ENCODE data around the gene MRAP2. TPM values are rescaled to one million over a fixed set of nuclear protein-coding genes. Genes with fewer than 3 reads are reported as not detected.
"Not testable (repeated sequence)": the region's sequence is repeated elsewhere in the genome, so short reads cannot be mapped to it uniquely, and the experiment has no call there.

The MRAP2 gene
- polyA plus RNA-seq, 4 donors, result 3.5 to 17.7 (median 4.8) TPM

- no peak for DNase-seq (ENCODE audit: low read depth in 4 of 4, low spot score in 3 of 4)
Observed at GRCh38 chr6:84118191-84118590, 84.6 kb downstream of the MRAP2 start.

- no peak for DNase-seq (ENCODE audit: low read depth in 4 of 4, low spot score in 3 of 4)
Observed at GRCh38 chr6:84119277-84119676, 85.7 kb downstream of the MRAP2 start.

GRCh38 chr6:84123186-84123585 is 89.6 kb downstream of the MRAP2 start:
- DNase-seq (ENCODE audit: low read depth in 4 of 4, low spot score in 3 of 4), result no peak

- DNase-seq (ENCODE audit: low read depth in 4 of 4, low spot score in 3 of 4), result not testable (repeated sequence)
Observed at GRCh38 chr6:84129588-84129987, 96.0 kb downstream of the MRAP2 start.

- not testable (repeated sequence) for DNase-seq (ENCODE audit: low read depth in 4 of 4, low spot score in 3 of 4)
Observed at GRCh38 chr6:84133385-84133784, 99.8 kb downstream of the MRAP2 start.

- DNase-seq (ENCODE audit: low read depth in 4 of 4, low spot score in 3 of 4), result no peak
Observed at GRCh38 chr6:84135291-84135690, 101.7 kb downstream of the MRAP2 start.

- DNase-seq (ENCODE audit: low read depth in 4 of 4, low spot score in 3 of 4), result no peak
Observed at GRCh38 chr6:84136364-84137050, 102.9 kb downstream of the MRAP2 start.

- DNase-seq (ENCODE audit: low read depth in 4 of 4, low spot score in 3 of 4), result no peak
Observed at GRCh38 chr6:84137051-84137375, 103.4 kb downstream of the MRAP2 start.

- no peak for DNase-seq (ENCODE audit: low read depth in 4 of 4, low spot score in 3 of 4)
Observed at GRCh38 chr6:84137989-84138575, 104.5 kb downstream of the MRAP2 start.

- no peak for DNase-seq (ENCODE audit: low read depth in 4 of 4, low spot score in 3 of 4)
Observed at GRCh38 chr6:84139311-84139710, 105.7 kb downstream of the MRAP2 start.

Other genes with a start within 250 kb of the MRAP2 start
- not detected for gene RIPPLY2, start 180.4 kb upstream of the MRAP2 start, polyA plus RNA-seq (ENCODE audit: insufficient read length in 4 of 4)
- 10 to 100 TPM in 2 of 4 donors, 1 to 10 TPM in 2; 9.3 to 11.6 (median 10.0) TPM for gene CYB5R4, start 174.1 kb upstream of the MRAP2 start, polyA plus RNA-seq (ENCODE audit: insufficient read length in 4 of 4)
- gene CEP162, start 193.9 kb downstream of the MRAP2 start, polyA plus RNA-seq (ENCODE audit: insufficient read length in 4 of 4), result 10 to 100 TPM; 13.3 to 24.8 (median 20.5) TPM

Measured in left renal pelvis (tissue), 4 donors.